ENCODE data around the gene RPH3AL. TPM values are rescaled to one million over a fixed set of nuclear protein-coding genes. Genes with fewer than 3 reads are reported as not detected.

The RPH3AL gene
- total RNA-seq, 1 experiment from 2014 or later: 24.9 TPM

- no peaks in the 10 kb centered on the region for H3K9me2 ChIP-seq (replicated peaks; ENCODE audit: low read length)
- no peak for TF ChIP-seq EZH2phosphoT487 (IDR thresholded peaks at IDR 0.05; ENCODE audit: borderline replicate concordance, low read length)
- no peak for TF ChIP-seq EZH2 (IDR thresholded peaks at IDR 0.05; ENCODE audit: low read length, unreplicated experiment)
- no peak for TF ChIP-seq CTCF (conservative IDR thresholded peaks at IDR 0.05; ENCODE audit: low read depth, low read length)
- no peaks in the 10 kb centered on the region for H3K79me2 ChIP-seq (ENCODE audit: low read length)
- H3K27ac ChIP-seq (ENCODE audit: low read length): no peak overlapping the region
- H4K20me1 ChIP-seq (ENCODE audit: low read length): no peaks in the 10 kb centered on the region
- POLR2A ChIA-PET (ENCODE audit: unreplicated experiment): no interaction called here
- H3K4me1 ChIP-seq (ENCODE audit: insufficient read depth, low read length): no peaks in the 10 kb centered on the region
- H3K36me3 ChIP-seq (ENCODE audit: low read depth, low read length): no peaks in the 10 kb centered on the region
- H3K9me3 ChIP-seq (ENCODE audit: low read length): no peaks in the 10 kb centered on the region
- no peak overlapping the region for H2AFZ ChIP-seq (ENCODE audit: low read length)
- no peak overlapping the region for H3K9ac ChIP-seq (ENCODE audit: low read length)
- no peak overlapping the region for H3K4me2 ChIP-seq (ENCODE audit: low read length)
- no peak overlapping the region for H3K4me3 ChIP-seq (ENCODE audit: low read length)
- no peaks in the 10 kb centered on the region for H3K27me3 ChIP-seq (ENCODE audit: low read length)
- no peaks in the 10 kb centered on the region for H3F3A ChIP-seq (ENCODE audit: low read length, unreplicated experiment)
- intact Hi-C loops (cut with micrococcal nuclease): no loop called here
- BruUV-seq (replicated peaks): no TSS peak
- ATAC-seq (no peak), DNase-seq (no peak)
- CTCF ChIA-PET: no interaction called here
Observed at GRCh38 chr17:312476-313148, 40.0 kb downstream of the RPH3AL start.

GRCh38 chr17:311119-311782, 41.4 kb downstream of the RPH3AL start:
- H3K4me2 ChIP-seq (ENCODE audit: low read length): no peak overlapping the region
- H3K9ac ChIP-seq (ENCODE audit: low read length): no peak overlapping the region
- CTCF ChIA-PET: no interaction called here
- no peak overlapping the region for H3K27ac ChIP-seq (ENCODE audit: low read length)
- H3K4me1 ChIP-seq (ENCODE audit: insufficient read depth, low read length): no peaks in the 10 kb centered on the region
- H3K9me2 ChIP-seq (replicated peaks; ENCODE audit: low read length): no peaks in the 10 kb centered on the region
- no peaks in the 10 kb centered on the region for H3K27me3 ChIP-seq (ENCODE audit: low read length)
- TF ChIP-seq EZH2 (IDR thresholded peaks at IDR 0.05; ENCODE audit: low read length, unreplicated experiment) (no peak), CTCF (conservative IDR thresholded peaks at IDR 0.05; ENCODE audit: low read depth, low read length) (no peak), EZH2phosphoT487 (IDR thresholded peaks at IDR 0.05; ENCODE audit: borderline replicate concordance, low read length) (no peak)
- no peak overlapping the region for H3K4me3 ChIP-seq (ENCODE audit: low read length)
- no peaks in the 10 kb centered on the region for H3K79me2 ChIP-seq (ENCODE audit: low read length)
- no peaks in the 10 kb centered on the region for H3F3A ChIP-seq (ENCODE audit: low read length, unreplicated experiment)
- no peaks in the 10 kb centered on the region for H3K9me3 ChIP-seq (ENCODE audit: low read length)
- intact Hi-C loops (cut with micrococcal nuclease): no loop called here
- no peaks in the 10 kb centered on the region for H4K20me1 ChIP-seq (ENCODE audit: low read length)
- POLR2A ChIA-PET (ENCODE audit: unreplicated experiment): no interaction called here
- H3K36me3 ChIP-seq (ENCODE audit: low read depth, low read length): no peaks in the 10 kb centered on the region
- no TSS peak for BruUV-seq (replicated peaks)
- no peak for DNase-seq
- no peak overlapping the region for H2AFZ ChIP-seq (ENCODE audit: low read length)
- ATAC-seq: no peak

Measured in PC-3 (cell line).